ENCODE data around the gene BRINP2.

Gene BRINP2

GRCh38 chr1:177227978-177228692, 57.4 kb downstream of the BRINP2 start:
- DNase-seq = no peak

GRCh38 chr1:177228693-177229065, 57.9 kb downstream of the BRINP2 start:
- DNase-seq = no peak

GRCh38 chr1:177229781-177230180, 59.0 kb downstream of the BRINP2 start:
- DNase-seq = no peak

- no peak for DNase-seq
These were observed 59.7 kb downstream of the BRINP2 start for GRCh38 chr1:177230228-177231016.

- DNase-seq = no peak
These were observed 64.6 kb downstream of the BRINP2 start for GRCh38 chr1:177235350-177235749.

- no peak for DNase-seq
These were observed 66.2 kb downstream of the BRINP2 start for GRCh38 chr1:177236962-177237361.

- DNase-seq = no peak
These were observed 68.2 kb downstream of the BRINP2 start for GRCh38 chr1:177238967-177239366.

GRCh38 chr1:177239792-177240191, 69.0 kb downstream of the BRINP2 start:
- DNase-seq = no peak

GRCh38 chr1:177243773-177244172, 73.0 kb downstream of the BRINP2 start:
- DNase-seq = no peak

GRCh38 chr1:177246710-177247580, 76.2 kb downstream of the BRINP2 start:
- no peak for DNase-seq

- no peak for DNase-seq
These were observed 76.9 kb downstream of the BRINP2 start for GRCh38 chr1:177247623-177248176.

GRCh38 chr1:177248258-177248657, 77.5 kb downstream of the BRINP2 start:
- DNase-seq = no peak

GRCh38 chr1:177249231-177249630, 78.5 kb downstream of the BRINP2 start:
- no peak for DNase-seq

GRCh38 chr1:177252877-177253276, 82.1 kb downstream of the BRINP2 start:
- DNase-seq = no peak

- no peak for DNase-seq
These were observed 84.7 kb downstream of the BRINP2 start for GRCh38 chr1:177255411-177255810.

GRCh38 chr1:177256153-177257075, 85.7 kb downstream of the BRINP2 start:
- no peak for DNase-seq

- no peak for DNase-seq
These were observed 86.4 kb downstream of the BRINP2 start for GRCh38 chr1:177257128-177257527.

GRCh38 chr1:177257576-177257975, 86.8 kb downstream of the BRINP2 start:
- DNase-seq = no peak

- no peak for DNase-seq
These were observed 100.1 kb downstream of the BRINP2 start for GRCh38 chr1:177270863-177271262.

- DNase-seq = no peak
These were observed 102.4 kb downstream of the BRINP2 start for GRCh38 chr1:177273141-177273540.

GRCh38 chr1:177274687-177275211, 104.0 kb downstream of the BRINP2 start:
- no peak for DNase-seq

GRCh38 chr1:177275736-177276135, 105.0 kb downstream of the BRINP2 start:
- no peak for DNase-seq

Measured in stimulated activated CD4-positive, alpha-beta T cell treated with anti-CD3 and anti-CD28 coated beads, Interleukin-4, amount 100 ng/mL, for 1 hour (primary cell).